DOHH2 (cell line): ENCODE measurements around the gene DEDD.
A peak's percentile ranks its signal among the peaks of the same experiment; 100 is the strongest.

Experiments used
- H3F3A ChIP-seq: fragments of 200-600 bp; sonication (generic), shearing (Covaris generic); 2 replicates; pipeline ENCODE4 v1.6.0; 2016; ENCODE audit warnings: antibody characterized with exemption, mild to moderate bottlenecking; ENCODE audit not compliant: control insufficient read depth, insufficient read depth
- H3K27ac ChIP-seq: fragments of 200-600 bp; sonication (generic); 2 replicates; pipeline ENCODE4 v1.5.1; 2014; ENCODE audit warnings: low read depth, mild to moderate bottlenecking, low read length, moderate library complexity
- H3K27me3 ChIP-seq: fragments of 200-600 bp; sonication (generic); 2 replicates; pipeline ENCODE4 v1.6.1; 2014; ENCODE audit warnings: mild to moderate bottlenecking, low read length, mixed read lengths; ENCODE audit not compliant: control insufficient read depth
- H3K36me3 ChIP-seq: fragments of 200-600 bp; sonication (generic); 2 replicates; pipeline ENCODE4 v1.6.1; 2014; ENCODE audit warnings: mild to moderate bottlenecking, low read length, moderate library complexity, mixed read lengths; ENCODE audit not compliant: control insufficient read depth
- H3K4me1 ChIP-seq: fragments of 200-600 bp; sonication (generic); 2 replicates; pipeline ENCODE4 v1.6.1; 2014; ENCODE audit warnings: mild to moderate bottlenecking, low read length, mixed read lengths; ENCODE audit not compliant: control insufficient read depth
- H3K4me2 ChIP-seq: fragments of 200-600 bp; sonication (generic); 2 replicates; pipeline ENCODE4 v1.6.0; 2014; ENCODE audit warnings: mild to moderate bottlenecking, low read length, moderate library complexity
- H3K4me3 ChIP-seq: fragments of 200-600 bp; sonication (generic); 2 replicates; pipeline ENCODE4 v1.5.1; 2014; ENCODE audit warnings: mild to moderate bottlenecking, low read length, mixed read lengths
- H3K79me2 ChIP-seq: fragments of 200-600 bp; sonication (generic); 2 replicates; pipeline ENCODE4 v1.6.1; 2014; ENCODE audit warnings: mild to moderate bottlenecking, low read length, mixed read lengths; ENCODE audit not compliant: control insufficient read depth
- H3K9me2 ChIP-seq: fragments of 200-600 bp; sonication (generic); replicated peaks from 2 replicates; pipeline ENCODE4 v1.6.1; 2014; ENCODE audit warnings: mild to moderate bottlenecking, low read length, mixed read lengths; ENCODE audit not compliant: control insufficient read depth
- H3K9me3 ChIP-seq: fragments of 200-600 bp; sonication (generic); 2 replicates; pipeline ENCODE4 v1.6.1; 2014; ENCODE audit warnings: antibody characterized with exemption, low read length, mixed read lengths; ENCODE audit not compliant: control insufficient read depth, insufficient read depth
- H4K20me1 ChIP-seq: fragments of 200-600 bp; sonication (generic); 2 replicates; pipeline ENCODE4 v1.6.0; 2014; ENCODE audit warnings: low read depth, mild to moderate bottlenecking, antibody characterized with exemption, low read length, moderate library complexity; ENCODE audit not compliant: control insufficient read depth, insufficient read depth
- CTCF ChIP-seq: fragments of 200-600 bp; sonication (generic); IDR thresholded peaks from one replicate; pipeline ENCODE4 v1.5.1; 2014; ENCODE audit warnings: antibody characterized with exemption, mild to moderate bottlenecking, low read depth, low read length; ENCODE audit not compliant: poor library complexity, severe bottlenecking
- EZH2phosphoT487 ChIP-seq: fragments of 200-600 bp; sonication (generic); IDR thresholded peaks from 2 replicates; pipeline ENCODE4 v1.6.1; 2017; ENCODE audit warnings: borderline replicate concordance, mild to moderate bottlenecking, antibody characterized with exemption, low read length, moderate library complexity, mixed read lengths

The DEDD gene

GRCh38 chr1:161111527-161111926, 20.9 kb downstream of the DEDD start:
- peaks cover 47% of the 10 kb centered on the region for H3K4me1 ChIP-seq
- H3K9me2 ChIP-seq, result no peaks in the 10 kb centered on the region
- no peaks in the 10 kb centered on the region for H3K27me3 ChIP-seq
- peak overlapping the region; percentile 12 for H3K4me2 ChIP-seq
- H3K27ac ChIP-seq, result no peak overlapping the region
- H3F3A ChIP-seq, result 0 out of 2 replicates have a peak, but pooled peaks cover 2% of the 10 kb centered on the region
- peaks cover 58% of the 10 kb centered on the region for H3K36me3 ChIP-seq
- TF ChIP-seq EZH2phosphoT487, result no peak
- no peak for TF ChIP-seq CTCF
- H3K4me3 ChIP-seq, result no peak overlapping the region
- H3K79me2 ChIP-seq, result peaks cover 96% of the 10 kb centered on the region
- peaks cover 16% of the 10 kb centered on the region; the same call in 1 of the 2 replicates for H4K20me1 ChIP-seq
- H3K9me3 ChIP-seq, result no peaks in the 10 kb centered on the region

DNA sequence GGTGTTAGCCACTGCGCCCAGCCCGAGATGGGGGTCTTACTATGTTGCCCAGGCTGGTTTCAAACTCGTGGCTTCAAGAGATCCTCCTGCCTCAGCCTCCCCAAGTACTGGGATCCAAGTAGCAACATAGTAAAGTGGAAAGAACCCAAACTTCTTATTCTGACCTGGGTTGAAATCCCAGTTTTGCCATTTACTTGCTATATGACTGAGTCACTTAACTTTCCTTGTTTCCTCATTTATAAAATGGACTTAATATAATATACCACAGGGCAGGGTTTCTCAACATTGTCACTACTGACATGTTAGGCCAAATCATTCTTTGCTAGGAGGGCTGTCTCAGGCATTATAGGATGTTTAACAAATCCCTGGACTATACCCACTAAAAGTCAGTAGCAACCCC, 21.4 kb downstream of the DEDD start:
- no peak for TF ChIP-seq EZH2phosphoT487
- no peak for TF ChIP-seq CTCF
- no peaks in the 10 kb centered on the region for H3K9me3 ChIP-seq
- H3K4me3 ChIP-seq, result no peak overlapping the region
- H3F3A ChIP-seq, result 0 out of 2 replicates have a peak, but pooled peaks cover 2% of the 10 kb centered on the region
- H3K27me3 ChIP-seq, result no peaks in the 10 kb centered on the region
- no peaks in the 10 kb centered on the region for H3K9me2 ChIP-seq
- H4K20me1 ChIP-seq, result peaks cover 13% of the 10 kb centered on the region; the same call in 1 of the 2 replicates
- H3K79me2 ChIP-seq, result peaks cover 96% of the 10 kb centered on the region
- peaks cover 57% of the 10 kb centered on the region for H3K36me3 ChIP-seq
- H3K4me1 ChIP-seq, result peaks cover 43% of the 10 kb centered on the region
- H3K4me2 ChIP-seq, result peak overlapping the region; percentile 12; the same call in 1 of the 2 replicates
- no peak overlapping the region for H3K27ac ChIP-seq

DNA sequence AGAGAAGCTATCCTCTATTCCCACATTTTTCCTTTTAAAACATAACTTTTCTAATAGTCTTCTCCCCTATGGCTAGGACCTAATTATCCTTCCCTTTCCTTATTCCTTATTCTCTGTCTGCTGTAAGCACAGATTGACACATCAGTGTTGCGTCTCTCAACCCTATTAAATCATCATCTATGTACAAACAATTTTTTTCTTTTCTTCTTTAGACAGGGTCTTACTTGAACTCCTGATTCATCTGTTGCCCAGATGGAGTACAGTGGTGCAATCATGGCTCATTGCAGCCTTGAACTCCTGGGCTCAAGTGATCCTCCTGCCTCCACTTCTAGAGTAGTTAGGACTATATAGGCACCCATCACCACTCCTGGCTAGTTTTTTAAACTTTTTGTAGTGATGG, 26.0 kb downstream of the DEDD start:
- Histone ChIP-seq H3K4me2 (no peak overlapping the region), H3K36me3 (peaks cover 38% of the 10 kb centered on the region)

More for the DNA sequence above, 26.0 kb downstream of the DEDD start:
- Histone ChIP-seq H3K9me2 (no peaks in the 10 kb centered on the region), H3K9me3 (no peaks in the 10 kb centered on the region), H3K27ac (no peak overlapping the region), H3F3A (no peaks in the 10 kb centered on the region), H3K79me2 (peaks cover 76% of the 10 kb centered on the region), H3K4me1 (peaks cover 2% of the 10 kb centered on the region), H4K20me1 (no peaks in the 10 kb centered on the region), H3K27me3 (no peaks in the 10 kb centered on the region), H3K4me3 (no peak overlapping the region)
- TF ChIP-seq CTCF, result no peak
- no peak for TF ChIP-seq EZH2phosphoT487
